GM21619 (cell line): ENCODE data around the gene COL23A1.

Source experiments
- ATAC-seq: cut with Tn5 transposase; IDR thresholded peaks from one replicate; pipeline ENCODE4 v1.9.1; 2021; ENCODE audit not compliant: unreplicated experiment

COL23A1 gene

GRCh38 chr5:178367736-178368120 lies 222.5 kb downstream of the COL23A1 start:
- ATAC-seq = no peak

- no peak for ATAC-seq
Measured at GRCh38 chr5:178366998-178367735, 223.0 kb downstream of the COL23A1 start.

GRCh38 chr5:178365501-178366440 lies 224.4 kb downstream of the COL23A1 start:
- ATAC-seq = no peak

- ATAC-seq = no peak
Measured at GRCh38 chr5:178364326-178364675, 225.9 kb downstream of the COL23A1 start.

GRCh38 chr5:178363501-178364325 lies 226.5 kb downstream of the COL23A1 start:
- ATAC-seq = no peak

- no peak for ATAC-seq
Measured at GRCh38 chr5:178361657-178362445, 228.3 kb downstream of the COL23A1 start.

- ATAC-seq = no peak
Measured at GRCh38 chr5:178360926-178361235, 229.3 kb downstream of the COL23A1 start.

GRCh38 chr5:178360222-178360925 lies 229.8 kb downstream of the COL23A1 start:
- ATAC-seq = no peak

- no peak for ATAC-seq
Measured at GRCh38 chr5:178359738-178360137, 230.5 kb downstream of the COL23A1 start.

GRCh38 chr5:178357678-178358077 lies 232.5 kb downstream of the COL23A1 start:
- no peak for ATAC-seq

- no peak for ATAC-seq
Measured at GRCh38 chr5:178357121-178357521, 233.1 kb downstream of the COL23A1 start.

GRCh38 chr5:178356431-178356872 lies 233.7 kb downstream of the COL23A1 start:
- ATAC-seq = no peak

GRCh38 chr5:178355671-178356070 lies 234.5 kb downstream of the COL23A1 start:
- ATAC-seq = no peak

GRCh38 chr5:178353461-178353860 lies 236.7 kb downstream of the COL23A1 start:
- ATAC-seq = no peak

GRCh38 chr5:178352035-178352349 lies 238.2 kb downstream of the COL23A1 start:
- no peak for ATAC-seq

- no peak for ATAC-seq
Measured at GRCh38 chr5:178351221-178352034, 238.8 kb downstream of the COL23A1 start.

- ATAC-seq = no peak
Measured at GRCh38 chr5:178350361-178351220, 239.6 kb downstream of the COL23A1 start.

- no peak for ATAC-seq
Measured at GRCh38 chr5:178349625-178350353, 240.4 kb downstream of the COL23A1 start.
